Activated CD4-positive, alpha-beta memory T cell treated with anti-CD3 and anti-CD28 coated beads for 36 hours (primary cell): Measurements from ENCODE around the gene APOBEC3C. TPM values are rescaled to one million over a fixed set of nuclear protein-coding genes. Genes with fewer than 3 reads are reported as not detected.

Experiments
- CTCF ChIA-PET: fragments of 350-600 bp; sonication (Branson Sonifier 250); formaldehyde crosslinking; loops from one replicate; lab custom pipeline; 2021; ENCODE audit warnings: antibody characterized with exemption, inconsistent platforms; lab: Charles Lee
- POLR2A ChIA-PET: fragments of 350-600 bp; sonication (Branson Sonifier 250); formaldehyde crosslinking; loops from one replicate; lab custom pipeline; 2021; ENCODE audit warnings: antibody characterized with exemption; lab: Charles Lee
- DNase-seq: peaks from one replicate; pipeline ENCODE4 v3.0.0-alpha.2; 2020
- H3K27ac Mint-ChIP-seq: one replicate; pipeline ENCODE4 v1.8.0; 2021; ENCODE audit warnings: mixed read lengths
- H3K27me3 Mint-ChIP-seq: one replicate; pipeline ENCODE4 v1.8.0; 2021; ENCODE audit warnings: mixed read lengths
- H3K36me3 Mint-ChIP-seq: one replicate; pipeline ENCODE4 v1.8.0; 2021; ENCODE audit warnings: mixed read lengths
- H3K4me1 Mint-ChIP-seq: one replicate; pipeline ENCODE4 v1.8.0; 2021; ENCODE audit warnings: low read depth, mixed read lengths
- H3K4me3 Mint-ChIP-seq: one replicate; pipeline ENCODE4 v1.8.0; 2021; ENCODE audit warnings: mild to moderate bottlenecking, mixed read lengths
- H3K9me3 Mint-ChIP-seq: one replicate; pipeline ENCODE4 v1.8.0; 2021; ENCODE audit warnings: mixed read lengths
- intact Hi-C: fragments of 100-400 bp; cut with micrococcal nuclease; formaldehyde crosslinking; loops from one replicate; pipeline ENCODE4 v1.15.1; 2023
- total RNA-seq, 2 experiments: library from RNA; stranded (reverse); gene quantifications; one replicate each; pipeline ENCODE4 v1.2.3, GENCODE V29; 2021

Gene APOBEC3C
- total RNA-seq, result 100 to 1,000 TPM; 141 to 142 TPM

DNA sequence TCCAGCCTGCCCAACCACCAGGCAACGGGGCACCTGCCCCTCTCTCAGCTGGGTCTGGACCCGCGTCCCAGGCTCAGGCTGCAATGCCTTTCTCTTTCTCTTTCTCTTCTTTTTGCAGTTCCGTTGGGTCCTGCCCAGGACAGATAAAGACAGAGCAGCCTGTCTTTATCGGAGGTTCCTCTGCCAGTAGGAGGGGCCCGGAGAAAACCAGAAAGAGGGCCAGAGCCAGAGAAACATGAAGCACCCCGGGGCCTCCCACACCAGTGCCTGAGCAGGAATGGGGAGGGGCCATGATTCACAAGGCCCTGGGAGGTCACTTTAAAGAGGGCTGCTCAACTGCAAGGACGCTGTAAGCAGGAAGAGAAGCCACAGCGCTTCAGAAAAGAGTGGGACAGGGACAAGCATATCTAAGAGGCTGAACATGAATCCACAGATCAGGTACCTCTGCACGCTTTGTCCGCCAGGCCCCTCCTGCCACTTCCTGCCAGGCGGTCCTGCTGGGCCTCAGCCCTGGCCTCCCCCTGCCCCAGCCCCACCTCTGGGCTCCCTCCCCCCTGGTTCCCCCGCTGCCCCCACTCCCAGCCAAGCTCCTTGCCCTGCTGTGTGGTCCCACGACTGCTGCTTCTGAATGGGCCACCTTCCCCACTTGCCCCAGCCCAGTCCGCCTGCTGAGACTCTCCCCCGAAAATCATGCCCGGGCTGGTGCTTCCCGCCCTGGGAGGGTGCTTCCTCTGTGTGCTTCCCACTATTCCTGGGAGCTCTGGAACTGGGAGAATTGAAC, at the start of gene APOBEC3C:
Gene APOBEC3C, plus strand, starts transcription at position 316 of the 781 bp plus-strand sequence. Its CDS starts 106 bp downstream, at position 422.
- ChIA-PET POLR2A (no interaction called here), CTCF (interaction anchor here (0.6 to 1.9 kb wide), 6 partner anchors 11 to 203 kb away, joined by 3 to 10 read pairs (median 5); no protein-coding TSS in a partner anchor)

DNA sequence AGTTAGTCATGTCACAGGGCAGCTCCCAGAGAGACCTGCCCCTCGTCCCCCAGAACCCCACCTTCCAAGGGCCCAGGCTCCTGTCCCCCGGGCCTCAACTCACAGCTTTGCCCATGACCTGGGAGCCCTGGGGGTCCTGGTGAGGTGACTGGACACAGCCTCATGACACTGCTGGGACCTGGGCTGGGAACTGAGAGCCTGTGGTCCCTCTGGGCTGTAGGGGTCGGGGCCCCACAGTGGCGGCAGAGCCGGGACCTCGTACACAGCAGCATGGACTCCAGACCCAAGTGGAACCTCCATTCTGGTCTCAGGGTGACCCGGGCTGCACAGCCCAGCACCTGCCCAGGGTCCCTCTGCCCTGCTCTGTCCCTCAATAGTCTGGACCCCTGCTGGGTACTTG, 49.8 kb upstream of the APOBEC3C start:
- Mint-ChIP-seq H3K4me3 (no peak overlapping the region), H3K9me3 (no peaks in the 10 kb centered on the region), H3K36me3 (no peaks in the 10 kb centered on the region), H3K27ac (no peak overlapping the region), H3K4me1 (peaks cover 8% of the 10 kb centered on the region), H3K27me3 (peaks cover 2% of the 10 kb centered on the region)
- ChIA-PET CTCF (interaction anchor here (1.1 kb wide), 1 partner anchor 21 kb away, joined by 3 read pairs; no protein-coding TSS in a partner anchor), POLR2A (no interaction called here)
- DNase-seq, result no peak
- intact Hi-C loops, result no loop called here

More for the DNA sequence above, at the start of gene APOBEC3C:
- intact Hi-C loops, result loop anchor here (1.0 to 5.0 kb wide), 3 partner anchors 76 to 303 kb away; partner anchors contain the start of gene RPL3
- peak within 1 kb of the TSS; percentile 96 for H3K27ac Mint-ChIP-seq
- peak within 1 kb of the TSS; percentile 97 for H3K4me3 Mint-ChIP-seq
- no peaks in the 10 kb centered on the region for H3K27me3 Mint-ChIP-seq
- H3K4me1 Mint-ChIP-seq, result peaks cover 48% of the 10 kb centered on the region
- no peaks in the 10 kb centered on the region for H3K9me3 Mint-ChIP-seq
- peaks cover 17% of the 10 kb centered on the region for H3K36me3 Mint-ChIP-seq
- peak; percentile 92 for DNase-seq

DNA sequence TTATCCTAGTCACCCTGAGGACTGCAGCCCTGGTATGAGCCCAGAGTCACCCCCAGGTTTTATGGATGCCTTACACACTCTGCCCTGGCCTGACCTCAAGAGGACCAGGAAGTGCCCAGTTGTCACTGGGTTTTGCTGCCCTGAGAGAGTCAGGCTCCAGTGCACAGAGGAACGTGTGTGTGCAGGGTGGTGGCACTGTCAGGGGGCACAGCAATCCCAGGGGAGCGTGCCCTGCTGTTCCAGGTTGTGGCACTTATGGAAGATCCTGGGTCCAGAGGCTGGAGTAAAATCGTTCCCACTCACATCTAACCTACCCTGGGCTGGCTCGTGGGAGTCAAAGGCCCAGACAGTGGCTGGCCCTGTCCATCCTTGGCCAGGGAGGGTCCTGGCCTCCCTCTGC, 49.1 kb upstream of the APOBEC3C start:
- H3K4me3 Mint-ChIP-seq, result no peak overlapping the region
- H3K4me1 Mint-ChIP-seq, result peaks cover 6% of the 10 kb centered on the region
- ChIA-PET CTCF (no interaction called here), POLR2A (no interaction called here)
- H3K9me3 Mint-ChIP-seq, result no peaks in the 10 kb centered on the region
- H3K27me3 Mint-ChIP-seq, result peaks cover 2% of the 10 kb centered on the region
- H3K36me3 Mint-ChIP-seq, result no peaks in the 10 kb centered on the region
- DNase-seq, result no peak
- no peak overlapping the region for H3K27ac Mint-ChIP-seq
- intact Hi-C loops, result no loop called here

DNA sequence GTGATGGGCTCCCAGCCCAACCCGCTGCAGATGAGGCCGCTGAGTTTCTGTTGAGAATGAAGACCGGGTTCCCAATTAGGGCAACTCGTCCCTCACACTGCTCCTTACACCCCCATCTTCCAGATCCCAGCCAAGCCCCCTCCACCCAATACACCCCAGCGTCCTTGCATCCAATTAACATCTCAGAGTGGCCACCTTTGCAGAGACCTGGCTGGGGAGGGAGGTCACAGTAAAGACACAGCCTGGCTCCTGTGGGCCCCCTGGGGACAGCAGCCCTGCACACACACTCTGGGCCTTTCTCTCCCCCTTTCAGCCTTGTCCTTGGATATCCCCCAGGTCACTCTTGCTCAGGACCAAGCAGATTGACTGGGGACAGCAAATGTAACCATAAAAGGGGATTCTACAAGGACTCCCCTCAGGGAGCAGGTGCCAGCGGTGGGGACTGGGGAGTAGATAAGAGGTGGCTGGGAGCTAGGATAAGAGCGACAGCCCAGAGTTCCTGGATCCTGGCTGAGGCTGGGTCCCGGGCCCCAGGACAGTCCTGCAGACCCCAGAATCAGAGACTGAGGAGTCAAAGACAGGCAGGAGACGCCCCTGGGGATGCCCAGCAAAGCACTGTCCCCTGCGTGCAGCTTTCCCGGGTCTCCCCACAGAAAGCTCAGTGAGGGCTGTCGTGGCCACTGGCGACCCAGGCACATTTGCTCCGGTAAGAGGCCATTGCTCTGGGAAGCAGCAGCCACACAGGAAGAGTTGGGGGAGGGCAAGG, 48.3 kb upstream of the APOBEC3C start:
- no peak for DNase-seq
- no peak overlapping the region for H3K4me3 Mint-ChIP-seq
- CTCF ChIA-PET, result interaction anchor here (0.8 to 1.4 kb wide), 5 partner anchors 12 to 208 kb away, joined by 3 read pairs; no protein-coding TSS in a partner anchor

DNA sequence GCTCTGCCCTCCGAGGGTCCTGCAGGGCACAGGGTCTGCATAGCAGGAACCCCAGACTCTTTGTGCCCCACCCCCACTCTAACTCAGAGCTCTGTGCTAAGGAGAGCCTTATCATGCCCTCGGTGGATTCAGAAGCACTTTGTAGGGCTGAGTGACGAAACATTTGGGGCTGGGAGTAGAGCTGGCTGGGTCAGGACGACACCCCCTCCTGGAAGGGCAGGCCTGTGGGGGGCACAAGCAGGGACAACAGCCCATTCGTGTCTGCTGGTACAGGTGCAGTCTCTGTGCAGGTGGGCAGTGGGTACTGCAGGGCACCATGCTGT, 47.7 kb upstream of the APOBEC3C start:
- no peak for DNase-seq

More for the DNA sequence above, 48.3 kb upstream of the APOBEC3C start:
- Mint-ChIP-seq H3K27ac (no peak overlapping the region), H3K4me1 (peaks cover 6% of the 10 kb centered on the region), H3K9me3 (no peaks in the 10 kb centered on the region), H3K27me3 (peaks cover 6% of the 10 kb centered on the region), H3K36me3 (no peaks in the 10 kb centered on the region)
- intact Hi-C loops, result no loop called here
- POLR2A ChIA-PET, result interaction anchor here (0.6 kb wide), 1 partner anchor 116 kb away, joined by 3 read pairs; no protein-coding TSS in a partner anchor

DNA sequence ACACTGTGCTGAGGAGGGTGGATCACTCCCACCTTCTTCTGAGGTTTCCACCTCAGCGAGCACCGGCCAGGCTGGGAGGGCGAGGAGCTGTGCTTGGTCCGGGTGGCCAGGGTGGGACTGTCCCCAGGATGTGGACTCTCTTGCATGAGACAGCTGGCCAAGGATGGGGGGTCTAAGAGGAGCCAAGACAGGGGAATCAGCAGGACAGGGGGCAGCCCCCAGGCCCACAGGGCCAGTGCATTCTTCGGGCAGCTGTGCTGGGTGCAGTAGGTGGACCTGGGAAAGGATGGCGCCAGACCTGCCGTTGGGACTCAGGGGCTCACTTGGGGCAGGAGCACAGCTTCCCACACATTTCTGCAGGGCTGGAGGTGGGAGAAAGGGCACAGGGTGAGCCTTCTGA, 47.1 kb upstream of the APOBEC3C start:
- Mint-ChIP-seq H3K4me3 (no peak overlapping the region), H3K9me3 (no peaks in the 10 kb centered on the region), H3K27me3 (peaks cover 9% of the 10 kb centered on the region), H3K36me3 (no peaks in the 10 kb centered on the region), H3K4me1 (peaks cover 6% of the 10 kb centered on the region), H3K27ac (no peak overlapping the region)
- intact Hi-C loops, result no loop called here
- no peak for DNase-seq
- ChIA-PET CTCF (interaction anchor here (0.9 to 1.4 kb wide), 4 partner anchors 13 to 97 kb away, joined by 3 read pairs; no protein-coding TSS in a partner anchor), POLR2A (no interaction called here)

More for the DNA sequence above, 47.7 kb upstream of the APOBEC3C start:
- CTCF ChIA-PET, result interaction anchor here (0.8 to 1.4 kb wide), 5 partner anchors 12 to 208 kb away, joined by 3 read pairs; no protein-coding TSS in a partner anchor
- no peak overlapping the region for H3K27ac Mint-ChIP-seq
- H3K36me3 Mint-ChIP-seq, result no peaks in the 10 kb centered on the region
- no peak overlapping the region for H3K4me3 Mint-ChIP-seq
- peaks cover 6% of the 10 kb centered on the region for H3K4me1 Mint-ChIP-seq
- peaks cover 9% of the 10 kb centered on the region for H3K27me3 Mint-ChIP-seq
- intact Hi-C loops, result no loop called here
- no peaks in the 10 kb centered on the region for H3K9me3 Mint-ChIP-seq
- POLR2A ChIA-PET, result no interaction called here

DNA sequence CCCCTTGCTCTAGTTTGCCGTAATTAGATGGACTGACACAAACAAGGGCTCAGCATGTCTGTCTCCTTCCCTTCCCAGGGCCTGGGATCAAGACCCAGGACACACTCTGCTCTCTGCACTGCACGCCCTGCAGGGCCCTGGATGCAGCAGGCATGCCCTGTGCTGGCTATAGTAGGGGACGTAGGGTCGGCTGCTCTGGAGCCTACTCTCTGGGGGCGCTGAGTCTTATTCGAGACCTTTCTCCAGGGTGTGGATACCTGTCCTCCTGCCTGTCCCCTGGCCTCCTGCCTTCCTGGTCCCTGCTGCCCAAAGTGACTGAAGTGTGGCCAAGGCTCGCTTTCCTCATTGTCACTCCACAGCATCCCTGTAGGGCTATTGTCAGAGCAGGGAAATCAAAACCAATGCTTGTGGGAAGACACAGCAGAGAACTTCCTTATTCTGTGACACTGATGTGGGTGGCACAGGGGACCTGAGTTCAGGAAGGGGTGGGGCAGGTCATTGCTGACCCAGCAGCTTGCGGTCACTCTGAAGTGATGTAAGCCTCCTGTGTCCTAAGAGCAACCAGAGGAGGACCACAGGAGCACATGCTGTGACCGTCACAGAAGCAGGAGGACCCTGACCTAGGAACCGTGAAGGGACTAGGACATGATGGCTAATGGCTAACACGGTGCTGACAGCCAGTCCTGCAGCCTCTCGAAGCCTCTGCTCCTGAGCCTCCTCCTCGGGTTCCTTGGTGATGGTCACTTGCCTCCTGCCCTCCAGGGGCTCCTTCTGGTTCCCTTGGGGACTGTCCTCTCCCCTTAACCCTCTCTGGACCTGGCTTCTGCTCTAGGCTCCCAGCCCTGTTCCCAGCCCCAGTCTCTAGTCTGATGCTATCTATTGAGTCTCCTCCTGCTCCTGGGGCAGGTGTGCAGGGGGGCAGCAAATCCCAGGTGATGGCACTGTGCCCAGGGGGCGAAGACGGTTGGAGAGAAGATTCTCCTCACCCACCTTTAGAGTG, 46.3 kb upstream of the APOBEC3C start:
- Mint-ChIP-seq H3K4me1 (peaks cover 8% of the 10 kb centered on the region), H3K27ac (no peak overlapping the region), H3K4me3 (no peak overlapping the region), H3K36me3 (no peaks in the 10 kb centered on the region), H3K9me3 (no peaks in the 10 kb centered on the region), H3K27me3 (peaks cover 9% of the 10 kb centered on the region)
- no peak for DNase-seq
- CTCF ChIA-PET, result no interaction called here
- POLR2A ChIA-PET, result no interaction called here
- intact Hi-C loops, result no loop called here

DNA sequence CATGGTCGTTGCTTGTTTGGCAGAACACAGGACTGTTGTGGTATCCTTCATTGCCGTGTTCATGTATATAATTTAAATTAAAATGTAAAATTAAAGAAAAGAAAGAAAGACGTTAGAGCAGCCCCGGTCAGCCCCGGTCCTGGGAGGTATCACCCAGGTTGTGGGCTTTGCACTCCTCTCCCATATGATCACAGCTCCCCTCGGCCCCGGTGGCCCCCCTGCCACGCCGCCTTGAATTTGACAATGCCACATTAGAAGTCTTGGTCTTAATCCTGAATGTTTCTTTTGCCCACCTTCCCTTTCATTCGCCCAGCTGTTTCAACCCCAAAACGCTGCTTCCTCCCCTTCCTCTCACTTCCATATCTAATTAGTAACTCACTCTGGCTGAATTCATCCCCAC, 45.3 kb upstream of the APOBEC3C start:
- Mint-ChIP-seq H3K36me3 (no peaks in the 10 kb centered on the region), H3K9me3 (no peaks in the 10 kb centered on the region), H3K4me1 (peaks cover 7% of the 10 kb centered on the region), H3K27ac (no peak overlapping the region), H3K4me3 (no peak overlapping the region), H3K27me3 (peaks cover 8% of the 10 kb centered on the region)
- ChIA-PET CTCF (interaction anchor here (2.0 to 7.1 kb wide), 2 partner anchors 34 to 98 kb away, joined by 8 to 51 read pairs; no protein-coding TSS in a partner anchor), POLR2A (no interaction called here)
- intact Hi-C loops, result no loop called here
- DNase-seq, result no peak

DNA sequence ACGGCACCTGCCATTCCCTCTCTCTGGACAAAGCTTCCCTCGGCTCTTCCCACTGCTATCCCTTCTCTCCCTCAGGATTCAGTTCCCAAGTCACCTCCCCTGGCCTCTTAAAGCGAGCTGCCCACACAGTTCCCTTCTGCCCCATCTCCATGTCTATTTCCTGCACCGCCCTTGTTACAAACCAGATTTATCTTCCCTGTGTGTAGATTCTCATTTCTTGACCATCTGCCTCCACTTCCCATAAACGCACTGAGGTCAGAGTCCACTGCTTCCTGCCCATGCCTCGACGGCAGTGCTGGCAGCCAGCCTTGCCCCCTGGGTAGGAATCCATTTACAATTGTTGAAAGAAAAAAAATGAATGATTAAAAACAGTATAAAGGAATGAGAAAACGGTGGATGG, 43.5 kb upstream of the APOBEC3C start:
- Mint-ChIP-seq H3K4me1 (peaks cover 4% of the 10 kb centered on the region), H3K27me3 (peaks cover 7% of the 10 kb centered on the region), H3K36me3 (no peaks in the 10 kb centered on the region), H3K9me3 (no peaks in the 10 kb centered on the region), H3K27ac (no peak overlapping the region), H3K4me3 (no peak overlapping the region)
- DNase-seq, result no peak
- intact Hi-C loops, result no loop called here
- POLR2A ChIA-PET, result no interaction called here
- CTCF ChIA-PET, result interaction anchor here (0.6 to 7.1 kb wide), 6 partner anchors 17 to 201 kb away, joined by 3 to 51 read pairs (median 6); no protein-coding TSS in a partner anchor

DNA sequence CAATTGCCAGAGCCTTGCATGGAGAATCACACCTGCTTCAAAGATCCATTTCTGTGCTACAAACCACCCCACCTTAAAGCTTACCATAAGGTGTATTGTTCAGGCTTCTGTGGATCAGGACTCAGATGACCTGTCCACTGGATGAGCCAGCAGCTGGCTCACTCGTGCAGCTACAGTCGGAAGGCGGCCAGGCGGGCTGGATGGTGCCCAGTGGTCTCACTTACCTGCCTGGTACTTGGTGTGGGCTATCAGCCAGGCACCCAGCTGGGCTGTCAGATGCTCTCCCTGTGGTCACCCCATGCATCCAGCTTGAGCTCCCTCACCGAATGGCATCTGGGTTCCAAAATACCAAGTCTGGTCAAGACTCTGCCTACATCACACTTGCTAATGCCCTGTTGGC, 42.9 kb upstream of the APOBEC3C start:
- DNase-seq, result no peak
- Mint-ChIP-seq H3K4me1 (peaks cover 4% of the 10 kb centered on the region), H3K4me3 (no peak overlapping the region), H3K36me3 (no peaks in the 10 kb centered on the region), H3K27ac (no peak overlapping the region), H3K27me3 (peaks cover 7% of the 10 kb centered on the region), H3K9me3 (no peaks in the 10 kb centered on the region)
- intact Hi-C loops, result no loop called here
- ChIA-PET CTCF (interaction anchor here (1.0 to 7.1 kb wide), 4 partner anchors 17 to 200 kb away, joined by 3 to 51 read pairs (median 8); no protein-coding TSS in a partner anchor), POLR2A (no interaction called here)

DNA sequence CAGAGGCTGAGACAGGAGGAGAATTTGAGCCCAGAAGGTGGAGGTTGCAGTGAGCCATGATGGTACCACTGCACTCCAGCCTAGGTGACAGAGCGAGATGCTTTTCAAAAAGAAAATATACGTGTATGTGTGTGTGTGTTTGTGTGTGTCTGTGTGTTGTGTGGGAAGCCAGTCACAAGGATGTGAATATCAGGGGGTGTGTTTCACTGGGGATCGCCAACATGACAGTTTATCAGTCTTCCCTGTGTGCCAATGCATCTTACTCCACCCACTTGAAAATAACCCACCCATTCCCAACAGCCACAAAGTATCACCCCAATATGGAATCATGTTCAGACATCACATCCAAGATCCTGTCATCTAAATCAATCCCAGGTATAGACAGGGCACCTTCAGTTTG, 42.3 kb upstream of the APOBEC3C start:
- DNase-seq, result no peak
- Mint-ChIP-seq H3K27ac (no peak overlapping the region), H3K9me3 (no peaks in the 10 kb centered on the region), H3K4me3 (no peak overlapping the region), H3K27me3 (peaks cover 7% of the 10 kb centered on the region), H3K4me1 (peaks cover 4% of the 10 kb centered on the region), H3K36me3 (no peaks in the 10 kb centered on the region)
- ChIA-PET CTCF (interaction anchor here (1.2 to 7.1 kb wide), 4 partner anchors 18 to 102 kb away, joined by 3 to 51 read pairs (median 20); no protein-coding TSS in a partner anchor), POLR2A (no interaction called here)
- intact Hi-C loops, result no loop called here
